Stimulated activated CD4-positive, alpha-beta T cell treated with anti-CD3 and anti-CD28 coated beads, Interleukin-1b, Interleukin-23, amount 100 ng/mL, for 4 hours (primary cell): Measurements from ENCODE around the gene S100PBP.
A peak's percentile ranks its signal among the peaks of the same experiment; 100 is the strongest.
"Not testable (repeated sequence)": the region's sequence is repeated elsewhere in the genome, so short reads cannot be mapped to it uniquely, and the experiment has no call there.

Experiments
- DNase-seq, 2 donors: peaks; one replicate each; pipeline ENCODE4 v3.0.0-alpha.2; 2020; ENCODE audit warnings: low read depth in 2 of 2

Gene S100PBP

DNA sequence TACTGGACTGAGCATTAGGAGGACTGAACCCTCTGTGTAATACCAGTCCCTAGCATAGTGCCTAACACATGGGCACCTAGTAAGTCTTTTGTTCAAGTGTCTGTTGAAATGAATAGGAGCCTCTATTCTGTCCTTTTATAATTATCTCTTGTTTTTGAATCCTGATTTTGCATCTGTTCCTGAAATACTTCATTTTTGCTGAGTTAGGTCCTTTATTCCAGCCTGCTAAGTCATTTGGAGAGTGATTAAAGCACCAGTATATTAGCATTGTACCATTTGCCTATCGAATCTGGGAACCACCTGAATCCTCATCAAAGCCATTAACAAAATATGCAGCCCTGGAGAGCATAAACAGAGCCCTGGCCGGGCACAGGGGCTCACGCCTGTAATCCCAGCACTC, 32.6 kb upstream of the S100PBP start:
- no peak for DNase-seq

DNA sequence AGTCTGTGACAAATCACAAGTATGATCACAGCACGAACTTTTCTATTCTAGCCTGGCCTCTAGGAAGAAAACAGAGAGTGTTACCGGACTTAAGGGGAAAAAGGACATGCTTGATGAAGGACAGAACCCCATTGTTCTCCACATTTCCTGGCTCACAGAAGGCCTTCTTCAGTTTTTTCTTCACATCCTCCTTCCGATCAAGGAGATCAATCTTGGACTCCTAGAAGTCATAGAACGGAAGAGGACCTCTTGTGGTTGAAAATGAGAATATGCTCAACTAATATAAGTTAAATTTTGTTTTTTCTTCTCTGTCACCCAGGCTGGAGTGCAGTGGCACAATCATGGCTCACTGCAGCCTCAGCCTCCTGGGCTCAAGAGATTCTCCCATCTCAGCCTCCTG, 30.6 kb upstream of the S100PBP start:
- DNase-seq = no peak

DNA sequence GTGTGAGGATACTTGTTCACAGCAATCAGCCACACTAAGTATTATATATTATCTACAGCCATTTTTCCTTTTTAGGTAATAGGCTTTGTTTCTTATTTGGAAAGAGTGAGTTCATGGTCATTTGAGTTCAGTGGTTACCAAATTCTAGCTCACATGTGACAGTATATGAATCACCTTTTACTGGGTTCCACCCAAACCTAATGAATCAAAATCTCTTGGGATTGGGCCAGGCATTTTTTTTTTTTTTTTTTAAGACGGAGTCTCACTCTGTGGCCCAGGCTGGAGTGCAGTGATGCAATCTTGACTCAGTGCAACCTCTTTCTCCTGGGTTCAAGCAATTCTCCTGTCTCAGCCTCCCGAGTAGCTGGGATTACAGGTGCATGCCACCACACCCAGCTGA, 28.1 kb upstream of the S100PBP start:
- not testable (repeated sequence) for DNase-seq

DNA sequence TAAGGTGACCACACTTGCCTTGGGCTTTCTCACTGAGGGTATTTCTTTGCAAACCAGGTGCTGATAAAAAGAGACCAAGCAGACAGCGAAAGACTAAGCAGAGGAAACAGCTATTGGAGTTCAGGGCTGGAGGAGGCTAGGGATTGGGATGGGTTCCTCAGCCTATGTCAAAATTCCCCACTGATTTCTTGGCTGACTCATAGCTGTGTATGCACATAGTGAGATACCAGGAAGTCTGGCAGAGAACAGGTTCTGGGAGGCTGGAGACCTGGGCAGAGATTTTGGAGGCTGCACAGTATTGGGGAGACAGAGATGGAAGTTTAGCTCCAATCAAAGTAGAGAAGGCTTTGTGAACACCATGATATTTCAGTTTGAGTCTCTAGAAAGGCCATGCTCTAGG, 25.6 kb upstream of the S100PBP start:
- DNase-seq = no peak

DNA sequence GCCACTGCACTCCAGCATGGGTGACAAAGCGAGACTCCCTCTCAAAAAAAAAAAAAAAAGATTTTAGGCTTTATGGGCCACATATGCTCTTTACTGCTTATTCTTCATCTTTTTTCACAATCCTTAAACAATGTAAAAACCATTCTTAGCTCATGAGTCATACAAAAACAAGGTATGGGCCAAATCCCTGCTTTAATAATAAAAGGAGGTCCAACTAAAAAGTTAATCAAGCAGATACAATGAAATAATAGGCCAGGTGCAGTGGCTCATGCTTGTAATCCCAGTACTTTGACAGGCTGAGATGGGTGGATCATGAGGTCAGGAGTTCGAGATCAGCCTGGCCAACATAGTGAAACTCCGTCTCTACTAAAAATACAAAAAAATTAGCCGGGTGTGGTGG, 21.7 kb upstream of the S100PBP start:
- DNase-seq = not testable (repeated sequence)

DNA sequence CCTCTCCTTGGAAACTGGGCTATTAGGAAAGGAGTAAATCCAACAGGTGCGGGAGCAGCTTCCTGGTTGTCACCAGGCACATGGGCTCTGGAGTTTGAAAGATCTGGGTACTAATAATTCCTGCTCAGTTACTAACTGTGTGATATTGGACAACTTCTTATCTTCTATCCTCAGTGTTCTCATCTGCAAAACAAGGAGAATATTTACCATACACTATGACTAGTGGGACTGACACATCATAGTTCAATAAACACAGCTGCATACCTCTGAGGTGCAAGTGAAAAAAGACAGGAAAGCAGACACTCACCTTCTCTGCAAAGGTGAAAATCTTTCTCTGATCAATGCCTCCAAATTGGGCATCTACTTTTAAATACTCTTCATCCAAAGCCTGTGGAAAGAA, 20.0 kb upstream of the S100PBP start:
- no peak for DNase-seq

DNA sequence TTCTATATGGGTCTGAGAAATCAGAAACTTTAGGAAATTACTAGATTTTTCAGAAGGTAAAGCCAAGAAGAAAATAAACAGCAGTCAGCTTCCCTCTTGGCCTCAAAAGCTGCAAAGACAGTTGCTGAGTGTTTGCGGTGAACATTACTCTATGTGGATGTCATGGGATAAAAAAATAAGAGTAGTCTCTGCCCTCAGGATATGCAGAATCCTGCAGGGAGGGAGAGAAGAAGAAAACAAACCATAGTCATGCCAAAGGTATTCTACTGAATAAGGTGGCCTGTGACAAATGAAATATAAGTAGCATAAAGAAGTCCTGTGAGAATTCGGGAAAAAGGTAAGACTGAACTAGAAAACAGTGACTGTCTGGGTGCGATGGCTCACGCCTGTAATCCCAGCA, 19.3 kb upstream of the S100PBP start:
- DNase-seq = no peak

DNA sequence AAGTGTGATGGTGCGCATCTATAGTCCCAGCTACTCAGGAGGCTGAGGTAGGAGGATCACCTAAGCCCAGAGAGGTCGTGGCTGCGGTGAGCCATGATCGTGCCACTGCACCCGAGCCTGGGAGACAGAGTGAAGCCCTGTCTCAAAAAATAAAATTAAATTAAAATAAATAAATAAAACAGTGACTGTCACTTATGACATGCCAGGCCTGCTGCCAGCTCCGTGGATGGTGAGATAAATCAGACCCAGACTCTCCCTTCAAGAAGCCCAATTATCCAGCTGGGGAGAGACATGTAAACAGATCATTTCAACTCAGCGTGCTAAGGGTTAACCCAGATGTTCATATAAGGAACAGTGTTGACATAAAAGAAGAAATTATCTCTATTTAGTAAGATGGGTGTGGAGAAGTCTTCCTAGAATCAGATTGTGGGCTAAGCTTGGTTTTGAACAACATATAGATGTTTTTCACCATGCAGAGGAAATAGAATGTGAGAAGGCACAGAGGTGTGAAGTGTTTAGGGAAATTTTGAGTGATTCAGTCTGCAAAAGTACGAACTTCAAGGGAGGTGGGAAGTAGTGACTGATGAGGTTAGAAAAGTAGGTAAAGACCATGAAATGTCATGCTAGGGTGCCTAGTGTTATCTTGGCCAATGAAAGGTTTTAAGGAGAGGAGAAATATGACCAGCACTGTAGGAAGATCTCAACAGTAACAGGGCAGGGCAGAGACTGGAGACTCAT, 18.6 kb upstream of the S100PBP start:
- no peak for DNase-seq

DNA sequence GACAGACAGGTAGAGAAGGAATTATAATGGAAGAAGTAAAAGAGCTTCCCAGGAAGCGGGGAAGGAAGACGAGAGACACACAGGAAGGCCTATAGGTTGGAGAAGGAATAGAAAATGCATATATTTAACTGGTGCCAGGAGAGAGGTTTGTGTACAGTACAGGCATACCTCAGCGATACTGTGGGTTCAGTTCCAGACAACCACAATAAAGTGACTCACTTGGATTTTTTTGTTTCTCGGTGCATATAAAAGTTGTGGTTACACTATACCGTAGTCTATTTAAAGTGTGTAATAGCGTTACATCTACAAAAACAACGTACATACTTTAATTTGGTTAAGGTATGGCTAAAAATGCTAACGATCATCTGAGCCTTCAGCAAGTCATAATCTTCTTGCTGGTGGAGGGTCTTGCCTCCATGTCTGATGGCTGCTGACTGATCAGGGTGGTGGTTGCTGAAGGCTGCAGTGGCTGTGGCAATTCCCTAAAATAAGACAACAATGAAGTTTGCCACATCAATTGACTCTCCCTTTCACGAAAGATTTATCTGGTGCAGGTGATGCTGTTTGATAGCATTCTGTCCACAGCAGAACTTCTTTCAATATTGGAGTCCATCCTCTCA, 16.2 kb upstream of the S100PBP start:
- DNase-seq = no peak

DNA sequence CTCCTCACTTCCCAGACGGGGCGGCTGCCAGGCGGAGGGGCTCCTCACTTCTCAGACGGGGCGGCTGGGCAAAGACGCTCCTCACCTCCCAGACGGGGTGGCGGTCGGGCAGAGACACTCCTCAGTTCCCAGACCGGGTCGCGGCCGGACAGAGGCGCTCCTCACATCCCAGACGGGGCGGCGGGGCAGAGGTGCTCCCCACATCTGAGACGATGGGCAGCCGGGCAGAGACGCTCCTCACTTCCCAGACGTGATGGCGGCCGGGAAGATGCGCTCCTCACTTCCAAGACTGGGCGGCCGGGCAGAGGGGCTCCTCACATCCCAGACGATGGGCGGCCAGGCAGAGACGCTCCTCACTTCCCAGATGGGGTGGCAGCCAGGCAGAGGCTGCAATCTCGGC, 13.0 kb upstream of the S100PBP start:
- not testable (repeated sequence) for DNase-seq

DNA sequence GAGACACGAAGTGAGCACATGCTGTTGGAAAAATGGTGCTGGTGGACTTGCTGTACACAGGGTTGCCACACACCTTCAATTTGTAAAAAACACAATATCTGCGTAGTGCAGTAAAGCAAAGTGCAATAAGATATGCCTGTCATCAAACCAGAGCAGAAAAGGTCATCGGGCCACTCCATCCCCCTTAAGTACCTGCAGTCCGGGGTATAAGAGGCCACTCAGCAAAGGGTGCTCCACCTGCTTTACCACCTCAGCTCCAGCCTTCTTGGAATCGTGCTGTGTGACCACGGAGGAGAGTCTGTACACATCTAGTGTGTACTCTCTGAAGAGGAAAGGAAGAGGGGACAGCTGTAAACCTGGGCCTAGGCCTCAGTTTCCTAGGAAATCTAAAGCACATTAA, 11.2 kb upstream of the S100PBP start:
- DNase-seq = no peak

DNA sequence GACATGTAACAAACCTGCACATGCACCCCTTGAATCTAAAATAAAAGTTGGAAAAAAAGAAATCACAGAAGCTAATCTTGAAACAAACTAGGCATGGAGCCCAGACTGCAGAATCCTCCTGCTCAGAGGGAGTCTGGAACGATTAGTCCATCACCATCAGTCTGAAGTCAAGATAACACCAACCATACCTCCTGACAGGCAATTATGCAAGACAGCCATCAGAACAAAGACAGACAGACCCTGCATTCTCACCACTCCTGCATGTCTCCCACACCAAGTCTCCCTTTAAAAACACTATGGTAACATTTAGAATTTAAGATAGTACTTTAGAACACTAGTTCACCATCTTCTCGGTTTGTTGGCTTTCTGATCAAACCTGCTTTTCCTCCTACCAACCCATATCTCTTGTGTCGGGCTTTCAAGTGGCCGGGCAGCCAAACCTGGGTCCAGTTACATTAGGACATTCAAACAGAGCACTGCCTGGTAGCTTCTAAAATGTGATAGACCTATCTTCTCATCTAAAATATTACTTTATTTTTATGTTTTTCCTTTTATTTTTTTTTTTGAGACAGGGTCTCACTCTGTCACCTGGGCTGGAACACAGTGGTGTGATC, 10.4 kb upstream of the S100PBP start:
- no peak for DNase-seq

DNA sequence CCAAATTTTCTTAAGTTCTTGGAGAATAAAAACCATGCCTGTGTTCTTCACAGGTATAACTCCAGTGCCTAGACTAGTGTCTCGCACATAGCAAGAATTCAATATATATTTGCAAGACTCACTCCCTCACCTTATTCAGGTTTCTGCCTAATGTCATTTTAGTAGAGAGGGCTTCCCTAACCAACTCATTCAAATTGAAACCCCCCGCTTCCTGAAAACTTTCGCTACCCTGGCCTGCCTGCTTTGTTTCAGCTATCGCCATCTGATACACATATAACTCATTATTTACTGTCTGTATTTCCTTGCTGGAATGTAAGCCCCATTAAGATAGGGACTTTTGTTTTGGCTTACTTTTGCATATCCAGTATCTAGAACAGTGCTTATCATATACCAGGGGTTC, 8.9 kb upstream of the S100PBP start:
- no peak for DNase-seq

DNA sequence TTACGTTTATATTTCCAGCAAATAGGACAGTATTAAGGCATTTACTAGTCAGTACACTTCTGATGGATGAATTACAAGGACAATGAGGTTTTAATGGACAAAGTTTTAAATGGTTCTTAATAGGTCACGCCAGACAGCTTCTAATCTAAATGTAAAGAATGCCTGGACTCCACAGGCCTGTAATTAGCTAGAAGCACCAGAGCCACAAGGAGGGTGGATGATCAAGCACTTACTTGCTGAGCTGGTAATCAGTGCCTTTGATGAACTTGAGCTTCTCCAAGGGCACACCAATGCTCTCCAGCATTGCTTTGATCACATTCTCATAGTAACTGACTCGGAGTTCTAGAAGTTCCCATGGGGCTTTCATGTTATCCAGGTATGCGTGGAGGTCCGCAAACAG, 7.1 kb upstream of the S100PBP start:
- DNase-seq = no peak

DNA sequence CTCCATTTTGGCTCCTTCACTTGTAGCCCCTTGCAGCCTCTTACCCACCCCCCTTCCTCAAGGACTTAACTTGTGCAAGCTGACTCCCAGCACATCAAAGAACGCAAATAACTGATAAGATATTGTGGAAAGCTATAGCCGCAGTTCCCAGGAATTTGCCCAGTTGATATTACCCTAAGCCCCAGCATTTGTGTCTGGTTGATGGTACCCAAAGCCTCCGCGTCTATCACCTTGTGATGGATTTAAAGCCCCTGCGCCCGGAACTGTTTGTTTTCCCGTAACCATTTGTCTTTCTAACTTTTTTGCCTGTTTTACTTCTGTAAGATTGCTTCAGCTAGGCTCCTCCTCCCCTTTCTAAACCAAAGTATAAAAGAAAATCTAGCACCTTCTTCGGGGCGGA, 6.2 kb upstream of the S100PBP start:
- DNase-seq = no peak

DNA sequence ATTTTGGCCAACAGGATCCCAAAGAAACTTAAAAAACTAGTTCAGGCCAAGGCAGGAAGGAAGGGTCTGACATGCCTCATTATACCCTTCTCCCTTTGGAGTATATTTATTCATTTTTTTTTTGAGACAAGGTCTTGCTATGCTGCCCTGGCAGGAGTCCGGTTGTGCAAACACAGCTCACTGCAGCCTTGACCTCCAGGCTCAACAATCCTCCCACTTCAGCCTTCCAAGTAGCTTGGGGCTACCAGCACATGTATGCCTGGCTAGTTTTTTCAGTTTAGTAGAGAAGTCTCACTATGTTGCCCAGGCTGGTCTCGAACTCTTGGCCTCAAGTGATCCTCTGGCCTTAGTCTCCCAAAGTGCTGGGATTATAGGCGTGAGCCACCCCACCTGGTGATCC, 5.5 kb upstream of the S100PBP start:
- no peak for DNase-seq

DNA sequence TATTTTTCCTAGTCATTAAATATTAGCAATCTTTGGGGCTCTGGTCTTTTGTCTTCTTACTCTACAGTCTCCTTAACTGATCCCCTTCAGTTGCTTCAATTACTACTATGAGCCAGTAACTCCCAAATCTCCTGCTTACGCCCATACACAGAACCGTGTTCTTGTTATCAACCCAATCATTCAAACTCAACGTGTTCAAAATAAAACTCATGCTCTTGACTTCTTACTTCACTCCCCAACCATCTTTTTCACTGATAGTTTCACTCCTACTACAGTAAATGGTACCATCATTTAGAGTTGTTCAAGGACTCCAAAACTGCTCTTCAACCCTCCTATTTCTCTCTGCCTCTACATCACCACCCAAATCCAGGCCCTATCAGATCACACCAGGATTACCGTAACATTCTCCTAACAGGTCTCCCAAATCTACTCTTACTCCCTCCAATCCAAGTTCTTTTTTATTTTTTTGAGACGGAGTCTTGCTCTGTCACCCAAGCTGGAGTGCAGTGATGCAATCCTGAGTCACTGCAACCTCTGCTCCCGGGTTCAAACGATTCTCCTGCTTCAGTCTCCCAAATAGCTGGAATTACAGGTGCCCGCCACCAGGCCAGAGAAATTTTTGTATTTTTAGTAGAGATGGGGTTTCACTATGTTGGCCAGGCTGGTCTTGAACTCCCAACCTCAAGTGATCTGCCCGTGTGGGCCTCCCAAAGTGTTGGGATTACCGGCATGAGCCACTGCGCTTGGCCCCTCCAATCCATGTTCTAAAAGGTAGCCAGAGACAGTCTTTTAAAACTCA, 3.3 kb upstream of the S100PBP start:
- no peak for DNase-seq

DNA sequence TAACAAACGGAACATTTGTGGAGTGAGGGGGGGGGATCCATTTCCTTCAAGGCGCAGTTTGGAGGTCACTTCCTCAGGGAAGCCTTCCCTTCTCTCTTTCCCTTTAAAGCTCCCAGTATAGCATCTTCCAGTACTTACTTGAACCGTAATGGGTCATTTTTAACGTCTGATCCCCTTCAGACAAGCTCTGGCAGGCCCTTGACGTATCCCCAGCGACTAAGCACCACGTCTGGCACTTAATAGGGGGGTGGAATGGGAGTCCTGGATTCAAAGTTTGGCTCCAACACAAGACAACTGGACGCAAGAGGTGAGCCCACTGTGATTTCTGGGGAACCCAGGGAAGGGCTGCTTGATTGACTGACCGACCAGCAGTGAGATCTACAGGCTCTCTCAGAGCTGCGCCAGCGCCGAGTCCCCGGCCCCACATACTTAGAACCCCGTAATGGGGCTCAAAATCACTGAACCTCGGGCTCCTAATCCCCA, 736 bp upstream of the S100PBP start:
- DNase-seq = no peak

DNA sequence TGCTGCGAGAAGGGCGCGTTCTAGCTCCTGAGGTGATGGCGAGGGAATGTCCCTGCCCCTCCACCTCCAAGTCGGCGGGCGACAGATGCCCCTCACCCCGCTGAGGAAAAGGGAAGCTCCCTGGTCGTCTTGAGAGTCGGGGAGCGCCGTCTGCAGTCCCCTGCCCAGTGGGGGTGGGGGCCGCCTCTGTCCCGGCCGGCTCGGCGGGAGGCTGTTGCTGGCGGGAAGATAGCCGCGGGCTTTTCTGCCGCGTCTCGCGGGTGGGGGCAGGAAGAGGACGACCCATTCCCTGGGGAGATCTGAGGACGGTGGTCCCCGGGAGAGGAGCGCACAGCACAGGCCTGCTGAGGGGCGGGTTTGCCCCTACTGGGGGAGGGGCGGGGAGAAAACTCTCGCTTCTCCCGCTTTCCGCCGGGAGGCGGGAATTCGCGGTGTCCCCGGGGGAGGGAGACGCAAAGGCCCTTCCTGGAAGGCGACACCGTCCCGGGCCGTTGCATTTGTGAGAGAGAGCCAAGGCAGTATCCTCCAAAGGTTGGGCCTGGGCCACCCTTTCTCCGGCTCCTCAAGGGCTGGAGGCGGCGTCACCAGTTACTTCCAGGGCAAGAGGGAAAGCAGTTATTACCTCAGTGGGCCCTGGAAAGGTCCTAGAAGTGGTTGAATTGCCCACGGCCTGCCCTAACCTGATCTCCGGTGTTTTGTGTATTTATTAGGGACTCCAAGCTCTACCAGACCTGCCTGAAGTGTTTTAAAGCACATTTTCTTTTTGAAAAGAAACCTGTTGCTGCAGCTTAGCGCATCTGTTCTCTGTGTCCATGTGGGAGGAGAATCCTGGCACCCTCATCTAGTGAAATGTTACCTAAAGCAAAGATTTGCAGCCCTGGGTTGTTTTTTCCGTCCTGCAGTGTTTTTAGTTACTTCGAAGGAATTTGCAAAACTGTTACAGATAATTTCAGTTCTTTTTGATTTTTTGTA, 648 bp downstream of the S100PBP start:
- DNase-seq = peak in 1 of 2 donors; percentile 24

DNA sequence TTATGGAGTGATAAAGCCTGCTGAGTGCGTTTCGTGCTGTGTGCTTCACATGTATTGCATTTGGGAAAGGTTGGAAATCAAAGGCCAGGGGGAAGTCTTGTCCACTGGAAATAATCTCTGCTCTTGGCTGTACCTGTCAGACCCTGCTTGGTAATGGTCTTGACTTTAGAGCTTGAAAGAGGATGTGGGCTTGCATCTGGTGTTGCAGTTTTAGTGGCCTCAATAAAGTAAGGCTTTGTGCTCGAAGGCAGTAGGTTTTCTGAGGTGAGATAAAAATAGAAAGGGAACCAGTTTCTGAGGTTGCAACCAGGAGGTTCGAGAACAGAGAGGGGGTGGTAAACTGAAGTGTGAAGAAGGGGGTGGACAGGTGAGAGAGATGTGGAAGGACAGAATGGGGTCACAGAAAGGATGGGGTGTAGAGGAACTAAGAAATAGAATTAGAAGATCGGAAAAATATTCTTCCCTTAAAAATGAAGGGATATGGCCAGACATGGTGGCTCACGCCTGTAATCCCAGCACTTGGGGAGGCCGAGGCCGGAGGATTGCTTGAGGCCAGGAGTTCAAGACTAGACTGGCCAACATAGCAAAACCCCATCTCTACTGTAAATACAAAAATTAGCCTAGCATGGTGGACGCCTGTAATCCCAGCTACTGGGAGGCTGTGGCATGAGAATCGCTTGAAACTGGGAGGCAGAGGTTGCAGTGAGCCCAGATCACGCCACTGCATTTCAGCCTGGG, 1.5 kb downstream of the S100PBP start:
- DNase-seq = no peak
